GM13977 (cell line): Measurements from ENCODE around the gene PIH1D1.

ENCODE experiments used
- DNase-seq: peaks from one replicate; pipeline ENCODE4 v3.0.0; 2012; ENCODE audit warnings: low spot score
- in situ Hi-C: fragments of 300-500 bp; cut with MboI; formaldehyde crosslinking; loops from one replicate; pipeline ENCODE4 v1.12.0; 2022; ENCODE audit warnings: low sequenced_read_pairs, low pct_unique_long_range_greater_than_20kb, mixed read lengths, inconsistent platforms; ENCODE audit not compliant: unreplicated experiment
- TF ChIP-seq, protein P1 (sequence below): IDR thresholded peaks from 2 replicates; pipeline ENCODE4 v1.5.1; 2012; ENCODE audit warnings: mild to moderate bottlenecking, control low read depth; ENCODE audit not compliant: insufficient read depth; ENCODE audit errors: extremely low read depth, missing control alignments

Gene PIH1D1

DNA sequence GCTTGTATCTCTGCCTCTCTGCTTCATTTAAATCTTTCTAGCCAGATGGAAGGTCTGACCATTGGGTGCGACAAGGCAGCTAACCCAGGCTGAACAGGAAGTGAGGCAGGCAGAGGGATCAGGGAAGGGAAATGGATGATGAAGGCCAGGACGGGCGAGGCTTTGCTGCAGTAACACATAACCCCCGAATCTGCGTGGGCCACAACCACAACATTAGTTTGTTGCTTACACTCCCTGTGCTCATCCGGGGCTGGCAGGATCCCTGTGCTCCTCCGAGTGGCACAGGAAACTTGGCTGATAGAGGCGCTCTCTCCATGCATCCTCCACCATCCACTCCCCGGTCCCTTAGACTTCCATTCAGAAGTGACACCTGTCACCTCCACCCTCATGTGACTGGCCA lies 21.3 kb upstream of the PIH1D1 start:
- TF ChIP-seq, protein P1, sequence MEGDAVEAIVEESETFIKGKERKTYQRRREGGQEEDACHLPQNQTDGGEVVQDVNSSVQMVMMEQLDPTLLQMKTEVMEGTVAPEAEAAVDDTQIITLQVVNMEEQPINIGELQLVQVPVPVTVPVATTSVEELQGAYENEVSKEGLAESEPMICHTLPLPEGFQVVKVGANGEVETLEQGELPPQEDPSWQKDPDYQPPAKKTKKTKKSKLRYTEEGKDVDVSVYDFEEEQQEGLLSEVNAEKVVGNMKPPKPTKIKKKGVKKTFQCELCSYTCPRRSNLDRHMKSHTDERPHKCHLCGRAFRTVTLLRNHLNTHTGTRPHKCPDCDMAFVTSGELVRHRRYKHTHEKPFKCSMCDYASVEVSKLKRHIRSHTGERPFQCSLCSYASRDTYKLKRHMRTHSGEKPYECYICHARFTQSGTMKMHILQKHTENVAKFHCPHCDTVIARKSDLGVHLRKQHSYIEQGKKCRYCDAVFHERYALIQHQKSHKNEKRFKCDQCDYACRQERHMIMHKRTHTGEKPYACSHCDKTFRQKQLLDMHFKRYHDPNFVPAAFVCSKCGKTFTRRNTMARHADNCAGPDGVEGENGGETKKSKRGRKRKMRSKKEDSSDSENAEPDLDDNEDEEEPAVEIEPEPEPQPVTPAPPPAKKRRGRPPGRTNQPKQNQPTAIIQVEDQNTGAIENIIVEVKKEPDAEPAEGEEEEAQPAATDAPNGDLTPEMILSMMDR = no peak
- in situ Hi-C loops = no loop called here

GRCh38 chr19:49470615-49470978 lies 19.0 kb upstream of the PIH1D1 start:
- in situ Hi-C loops = no loop called here
- TF ChIP-seq, protein P1 = no peak
- no peak for DNase-seq

More for the DNA sequence above, 21.3 kb upstream of the PIH1D1 start:
- no peak for DNase-seq

DNA sequence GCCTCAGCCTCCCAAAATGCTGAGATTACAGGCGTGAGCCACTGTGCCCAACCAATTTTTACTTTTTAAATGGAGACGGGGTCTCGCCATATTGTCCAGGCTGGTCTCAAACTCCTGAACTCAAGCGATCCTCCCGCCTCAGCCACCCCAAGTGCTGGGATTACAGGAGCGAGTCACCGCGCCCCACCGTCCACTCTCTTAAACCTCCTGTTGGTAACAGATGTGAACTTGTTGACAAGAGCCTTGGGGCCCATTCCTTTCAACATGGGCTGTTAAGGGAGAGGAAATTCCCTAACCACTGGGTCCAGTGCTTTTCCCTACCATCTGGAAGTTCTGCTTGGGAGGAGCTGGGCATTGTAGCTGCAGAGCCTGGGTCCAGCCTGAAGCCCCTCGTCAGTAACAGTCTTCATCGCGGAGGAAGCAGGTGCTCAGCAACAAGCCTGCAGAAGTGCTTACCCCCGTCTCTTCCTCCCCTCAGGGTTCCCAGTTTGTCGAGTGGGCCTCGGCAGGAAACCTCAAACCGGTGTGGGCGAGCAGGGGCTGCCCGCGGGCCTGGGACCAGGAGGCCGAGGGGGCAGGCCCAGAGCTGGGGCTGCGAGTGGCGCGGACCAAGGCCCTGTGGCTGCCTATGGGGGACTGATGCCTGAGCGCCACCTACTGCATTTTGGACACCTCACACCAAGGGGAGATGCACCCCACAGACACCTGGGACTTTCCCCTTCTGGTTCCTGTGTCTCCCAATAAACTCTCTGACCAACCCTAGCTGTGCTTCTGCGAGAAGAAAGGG lies 18.4 kb upstream of the PIH1D1 start:
- TF ChIP-seq, protein P1 = peak; percentile 89
- in situ Hi-C loops = no loop called here
- peak; percentile 85 for DNase-seq

GRCh38 chr19:49468746-49469447 lies 17.3 kb upstream of the PIH1D1 start:
- TF ChIP-seq, protein P1 = no peak
- DNase-seq = peak; percentile 91
- in situ Hi-C loops = no loop called here

- no peak for DNase-seq
- in situ Hi-C loops = no loop called here
- TF ChIP-seq, protein P1 = no peak
Observed at GRCh38 chr19:49468199-49468598, 16.6 kb upstream of the PIH1D1 start.

DNA sequence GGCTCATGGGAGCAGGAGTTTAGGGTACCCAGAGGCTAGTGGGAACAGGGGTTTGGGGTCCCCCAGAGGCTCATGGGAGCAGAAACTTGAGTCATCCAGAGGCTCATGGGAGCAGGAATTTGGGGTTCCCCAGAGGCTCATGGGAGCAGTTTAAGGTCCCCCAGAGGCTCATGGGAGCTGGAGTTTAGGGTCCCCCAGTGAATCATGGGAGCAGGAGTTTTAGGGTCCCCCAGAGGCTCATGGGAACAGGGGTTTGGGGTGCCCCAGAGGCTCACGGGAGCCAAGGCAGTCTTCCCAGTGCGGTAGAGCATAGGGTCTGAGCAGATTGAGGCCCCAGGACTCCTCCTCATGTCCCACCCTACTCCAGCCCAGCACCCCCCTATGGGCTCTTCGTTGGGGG lies 13.8 kb upstream of the PIH1D1 start:
- in situ Hi-C loops = no loop called here
- TF ChIP-seq, protein P1 = no peak
- DNase-seq = peak; percentile 10
